Gastrocnemius medialis (tissue), 4 donors: Measurements from ENCODE around the gene ISLR. TPM values are rescaled to one million over a fixed set of nuclear protein-coding genes. Genes with fewer than 3 reads are reported as not detected.

ENCODE experiments used
- ATAC-seq, 2 donors: fragments of 150-250 bp; one replicate each; pipeline ENCODE4 v1.9.1; 2016
- DNase-seq, 2 donors: peaks; one replicate each; pipeline ENCODE4 v3.0.0-alpha.2; 2019
- H3K27ac ChIP-seq, 4 donors: fragments of 200-600 bp; sonication (generic); 1 replicate in 1 of 4; 2 replicates in 3 of 4; pipeline ENCODE4 v1.5.1; 2016 to 2018; ENCODE audit warnings: mild to moderate bottlenecking in 2 of 4, moderate library complexity in 1 of 4
- H3K27me3 ChIP-seq, 3 donors: fragments of 200-600 bp; sonication (generic) in 2 of 3; 1 replicate in 1 of 3; 2 replicates in 2 of 3; pipeline versions ENCODE4 v1.5.1 to v1.6.0; 2016 to 2019; ENCODE audit warnings: mild to moderate bottlenecking in 1 of 3, moderate library complexity in 1 of 3
- H3K36me3 ChIP-seq, 2 donors: fragments of 200-600 bp; sonication (generic) in 1 of 2; one replicate each; pipeline ENCODE4 v1.5.1; 2017 to 2018
- H3K4me1 ChIP-seq, 2 donors: fragments of 200-600 bp; sonication (generic) in 1 of 2; one replicate each; pipeline ENCODE4 v1.5.1; 2016 to 2017; ENCODE audit warnings: mild to moderate bottlenecking in 2 of 2
- H3K4me3 ChIP-seq, 4 donors: fragments of 200-600 bp; sonication (generic) in 3 of 4; 1 replicate in 1 of 4; 2 replicates in 3 of 4; pipeline ENCODE4 v1.5.1; 2016 to 2019; ENCODE audit warnings: mild to moderate bottlenecking in 2 of 4
- H3K9me3 ChIP-seq, 3 donors: fragments of 200-600 bp; sonication (generic) in 2 of 3; 1 replicate in 1 of 3; 2 replicates in 2 of 3; pipeline ENCODE4 v1.5.1; 2016 to 2019
- POLR2A ChIP-seq, 2 donors: fragments of 450-650 bp; IDR thresholded peaks; one replicate each; pipeline ENCODE4 v1.6.1; 2017; ENCODE audit warnings: antibody characterized with exemption in 2 of 2, mild to moderate bottlenecking in 2 of 2, moderate library complexity in 2 of 2
- in situ Hi-C, 4 donors: fragments of 200-750 bp; cut with MboI; loops; one replicate each; pipeline versions ENCODE4 v1.15.0 to v1.8.0; 2017; ENCODE audit warnings: low sequenced_read_pairs in 4 of 4
- intact Hi-C: fragments of 100-400 bp; cut with DNase I; formaldehyde crosslinking; loops from one replicate; pipeline ENCODE4 v1.15.1; 2023; ENCODE audit warnings: low total_unique reads
- total RNA-seq, 4 donors: library from RNA; depleted of rRNA; stranded (reverse); fragments of >200 nt; gene quantifications; one replicate each; pipeline versions ENCODE4 v1.1.0 to v1.2.3, GENCODE V29; 2016
- TF ChIP-seq, protein P1 (sequence below), 5 experiments: fragments of 450-650 bp in 3 of 5; fragments of 200-600 bp in 2 of 5; sonication (generic) in 2 of 5; IDR thresholded peaks in 4 of 5; conservative IDR thresholded peaks in 1 of 5; 1 replicate in 4 of 5; 2 replicates in 1 of 5; pipeline ENCODE4 v1.5.1; 2016 to 2019; ENCODE audit warnings: antibody characterized with exemption in 5 of 5, mild to moderate bottlenecking in 3 of 5, moderate library complexity in 3 of 5

Gene ISLR
- total RNA-seq, 4 donors from 2014 or later = 5.9 to 29.4 (median 25.9) TPM

DNA sequence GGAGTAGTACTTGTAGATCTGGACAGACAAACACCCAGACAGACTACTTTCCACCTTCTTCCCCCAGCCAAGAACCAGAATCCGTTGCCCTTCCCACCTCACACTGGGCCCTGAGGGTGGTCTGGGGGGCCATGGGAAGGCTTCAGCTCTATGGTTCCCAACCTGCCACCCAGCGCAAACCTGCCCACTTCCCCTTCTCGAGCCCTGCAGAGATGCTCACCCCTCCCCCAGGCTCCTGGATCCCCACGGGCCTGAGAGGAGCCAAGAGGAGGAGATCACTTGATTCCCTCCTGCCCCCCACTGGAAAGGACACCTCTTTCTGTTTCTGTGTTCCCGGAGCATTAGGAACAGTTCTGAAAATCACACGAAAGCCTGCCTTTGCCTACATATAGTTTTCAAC, 20.4 kb downstream of the ISLR start:
- Histone ChIP-seq H3K4me3 (no peak overlapping the region), H3K36me3 (no peaks in the 10 kb centered on the region), H3K27me3 (no peaks in the 10 kb centered on the region), H3K27ac (no peak overlapping the region), H3K9me3 (no peaks in the 10 kb centered on the region), H3K4me1 (no peaks in the 10 kb centered on the region)
- no peak for TF ChIP-seq POLR2A (IDR thresholded peaks at IDR 0.05)
- DNase-seq = no peak
- intact Hi-C loops (no loop called here), in situ Hi-C loops (no loop called here)
- no peak for ATAC-seq

DNA sequence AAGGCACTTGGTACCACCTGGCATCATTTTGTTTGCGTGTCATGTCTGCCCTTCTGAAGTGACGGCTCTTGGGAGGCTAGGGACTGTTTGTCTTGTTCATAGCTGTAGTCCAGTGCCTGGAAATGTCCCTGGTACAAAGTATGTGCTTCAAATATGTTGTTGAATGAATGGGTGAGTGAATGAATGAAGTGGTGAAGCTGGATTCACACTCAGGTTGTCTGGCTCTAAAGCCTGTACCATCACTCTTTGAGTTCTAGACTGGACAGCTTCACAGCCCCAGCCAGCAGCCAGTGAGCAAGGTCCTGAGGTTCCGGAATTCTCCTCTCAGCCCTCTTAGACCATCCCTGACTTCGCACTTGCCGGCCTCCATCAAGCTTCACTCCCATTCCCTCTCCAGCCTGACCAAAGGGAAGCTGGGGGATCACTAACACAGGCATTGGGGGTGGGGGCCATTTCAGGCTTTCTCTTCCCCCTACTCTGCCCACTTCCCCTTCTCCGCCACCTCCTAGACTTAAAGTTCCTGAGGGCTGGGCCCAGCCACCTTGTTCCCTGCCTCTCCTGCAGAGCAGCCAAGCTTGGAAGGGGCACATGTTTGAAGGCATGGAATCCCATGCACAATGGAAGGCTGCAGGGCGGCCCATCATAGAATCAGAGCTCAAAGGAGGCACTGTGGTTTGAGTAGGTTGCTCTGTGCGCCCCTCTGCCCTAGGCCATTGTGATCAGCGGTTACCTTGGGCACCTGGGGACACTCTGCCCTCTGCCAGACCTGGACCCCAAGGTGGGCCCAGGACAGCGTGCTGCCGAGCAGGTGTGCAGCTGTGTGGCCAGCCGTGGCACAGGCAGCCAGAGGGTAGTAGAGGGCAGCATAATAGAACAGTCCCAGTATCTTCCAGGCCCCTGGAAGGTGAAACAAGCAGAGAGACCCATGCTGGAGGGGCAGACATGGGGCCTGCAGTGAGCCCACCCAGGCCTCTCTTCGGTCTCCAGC, 21.4 kb downstream of the ISLR start:
- Histone ChIP-seq H3K36me3 (no peaks in the 10 kb centered on the region), H3K4me3 (no peak overlapping the region), H3K27ac (no peak overlapping the region), H3K4me1 (no peaks in the 10 kb centered on the region), H3K9me3 (no peaks in the 10 kb centered on the region), H3K27me3 (no peaks in the 10 kb centered on the region)
- DNase-seq = no peak
- in situ Hi-C loops (no loop called here), intact Hi-C loops (no loop called here)
- no peak for ATAC-seq
- TF ChIP-seq, protein P1, sequence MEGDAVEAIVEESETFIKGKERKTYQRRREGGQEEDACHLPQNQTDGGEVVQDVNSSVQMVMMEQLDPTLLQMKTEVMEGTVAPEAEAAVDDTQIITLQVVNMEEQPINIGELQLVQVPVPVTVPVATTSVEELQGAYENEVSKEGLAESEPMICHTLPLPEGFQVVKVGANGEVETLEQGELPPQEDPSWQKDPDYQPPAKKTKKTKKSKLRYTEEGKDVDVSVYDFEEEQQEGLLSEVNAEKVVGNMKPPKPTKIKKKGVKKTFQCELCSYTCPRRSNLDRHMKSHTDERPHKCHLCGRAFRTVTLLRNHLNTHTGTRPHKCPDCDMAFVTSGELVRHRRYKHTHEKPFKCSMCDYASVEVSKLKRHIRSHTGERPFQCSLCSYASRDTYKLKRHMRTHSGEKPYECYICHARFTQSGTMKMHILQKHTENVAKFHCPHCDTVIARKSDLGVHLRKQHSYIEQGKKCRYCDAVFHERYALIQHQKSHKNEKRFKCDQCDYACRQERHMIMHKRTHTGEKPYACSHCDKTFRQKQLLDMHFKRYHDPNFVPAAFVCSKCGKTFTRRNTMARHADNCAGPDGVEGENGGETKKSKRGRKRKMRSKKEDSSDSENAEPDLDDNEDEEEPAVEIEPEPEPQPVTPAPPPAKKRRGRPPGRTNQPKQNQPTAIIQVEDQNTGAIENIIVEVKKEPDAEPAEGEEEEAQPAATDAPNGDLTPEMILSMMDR (IDR thresholded peaks at IDR 0.05 in 4 of 5, conservative IDR thresholded peaks at IDR 0.05 in 1 of 5) = no peak
- TF ChIP-seq POLR2A (IDR thresholded peaks at IDR 0.05) = no peak

DNA sequence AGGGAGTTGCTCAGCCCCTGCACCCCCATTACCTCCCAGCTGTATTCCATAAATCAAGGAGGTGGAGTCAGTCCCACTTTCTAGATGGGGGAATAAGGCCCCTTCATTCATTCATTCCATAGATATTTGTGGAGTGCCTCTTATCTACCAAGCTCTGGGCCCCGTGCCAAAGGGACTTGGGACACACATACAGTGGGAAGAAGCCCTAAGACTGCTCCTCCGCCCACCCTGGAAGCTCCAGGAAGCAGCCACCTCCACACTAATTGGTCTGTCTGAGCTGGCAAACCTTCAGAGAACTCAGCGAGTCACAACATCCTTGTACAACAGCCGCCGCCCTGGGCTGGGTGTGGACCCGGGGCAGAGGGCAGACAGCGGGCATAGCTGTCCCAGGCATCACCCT, 22.7 kb downstream of the ISLR start:
- Histone ChIP-seq H3K9me3 (no peaks in the 10 kb centered on the region), H3K4me1 (peaks cover 0 to 2% of the 10 kb centered on the region in 2 donors), H3K36me3 (no peaks in the 10 kb centered on the region), H3K4me3 (no peak overlapping the region), H3K27ac (no peak overlapping the region), H3K27me3 (no peaks in the 10 kb centered on the region)
- ATAC-seq = no peak
- in situ Hi-C loops (no loop called here), intact Hi-C loops (no loop called here)
- no peak for DNase-seq
- TF ChIP-seq POLR2A (IDR thresholded peaks at IDR 0.05) = no peak
- TF ChIP-seq, protein P1 (IDR thresholded peaks at IDR 0.05 in 4 of 5, conservative IDR thresholded peaks at IDR 0.05 in 1 of 5) = no peak

DNA sequence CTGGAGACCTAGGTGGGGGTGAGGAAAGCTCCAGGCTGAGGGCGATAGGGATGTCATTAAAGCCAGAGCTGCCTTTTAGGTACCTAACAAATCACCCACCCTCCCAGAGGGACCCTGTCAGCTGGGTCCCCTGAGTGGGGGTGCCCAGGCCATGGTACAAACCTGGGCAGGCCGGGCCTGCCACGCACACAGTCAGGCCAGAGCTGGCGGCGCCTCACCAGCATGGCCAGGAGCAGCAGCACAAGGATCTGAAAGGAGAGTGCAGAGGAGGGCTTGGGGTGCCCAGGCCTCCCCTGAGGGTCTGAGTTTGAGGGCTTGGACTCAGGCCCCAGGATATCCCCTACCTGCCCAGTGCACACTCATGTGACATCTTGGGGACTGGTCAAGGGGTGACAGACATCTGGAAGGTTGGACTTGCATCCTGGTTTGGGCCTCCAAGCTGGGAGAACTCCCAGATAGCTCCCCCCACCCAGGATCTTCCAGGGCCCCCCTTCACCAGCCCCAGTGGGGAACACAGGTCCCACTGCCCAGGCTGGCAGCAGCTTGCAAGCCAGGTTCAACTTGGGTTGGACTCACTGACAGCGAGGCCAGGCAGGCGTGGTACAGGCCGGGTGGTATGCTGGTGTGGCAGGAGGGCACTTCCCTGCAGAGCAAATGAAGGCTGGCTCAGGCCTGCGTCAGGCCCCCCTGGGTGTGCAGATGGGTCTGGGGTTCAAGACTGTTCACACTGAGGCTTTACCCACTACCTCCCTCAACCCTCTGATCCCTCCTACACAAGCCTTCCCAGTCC, 23.9 kb downstream of the ISLR start:
- no peak for ATAC-seq

More for the DNA sequence above, 23.9 kb downstream of the ISLR start:
- H3K4me1 ChIP-seq = peaks cover 0 to 3% of the 10 kb centered on the region in 2 donors
- no peak overlapping the region for H3K27ac ChIP-seq
- DNase-seq = no peak
- H3K27me3 ChIP-seq = no peaks in the 10 kb centered on the region
- in situ Hi-C loops = no loop called here
- H3K4me3 ChIP-seq = no peak overlapping the region
- TF ChIP-seq, protein P1 (IDR thresholded peaks at IDR 0.05 in 4 of 5, conservative IDR thresholded peaks at IDR 0.05 in 1 of 5) = no peak
- TF ChIP-seq POLR2A (IDR thresholded peaks at IDR 0.05) = no peak
- intact Hi-C loops = no loop called here
- H3K36me3 ChIP-seq = no peaks in the 10 kb centered on the region
- H3K9me3 ChIP-seq = no peaks in the 10 kb centered on the region
